Sigmoid colon (tissue), 7 donors: Measurements from ENCODE around the gene PRPH2. TPM values are rescaled to one million over a fixed set of nuclear protein-coding genes. Genes with fewer than 3 reads are reported as not detected.

Source experiments
- DNase-seq: peaks from one replicate; pipeline ENCODE4 v3.0.0-alpha.2; 2019
- H3K27ac ChIP-seq, 4 donors: fragments of 200-600 bp; sonication (generic); one replicate each; pipeline ENCODE4 v1.5.1; 2016 to 2019; ENCODE audit warnings: mild to moderate bottlenecking in 1 of 4
- H3K27me3 ChIP-seq, 3 donors: fragments of 200-600 bp; sonication (generic); one replicate each; pipeline ENCODE4 v1.5.1; 2019; ENCODE audit warnings: mild to moderate bottlenecking in 1 of 3
- H3K36me3 ChIP-seq, 4 donors: fragments of 200-600 bp; sonication (generic); one replicate each; pipeline ENCODE4 v1.5.1; 2016 to 2019
- H3K4me1 ChIP-seq, 4 donors: fragments of 200-600 bp; sonication (generic); one replicate each; pipeline ENCODE4 v1.5.1; 2017 to 2019
- H3K4me3 ChIP-seq, 4 donors: fragments of 200-600 bp; sonication (generic); one replicate each; pipeline ENCODE4 v1.5.1; 2017 to 2019; ENCODE audit warnings: mild to moderate bottlenecking in 2 of 4, moderate library complexity in 1 of 4
- H3K9me3 ChIP-seq, 4 donors: fragments of 200-600 bp in 3 of 4; sonication (generic) in 3 of 4; one replicate each; pipeline versions ENCODE4 v1.5.1 to v1.6.1; 2013 to 2019
- EP300 ChIP-seq, 4 donors: sonication (generic); formaldehyde crosslinking; IDR thresholded peaks; one replicate each; pipeline ENCODE4 v1.6.1; 2017; ENCODE audit warnings: antibody characterized with exemption in 4 of 4
- POLR2A ChIP-seq, 2 donors: fragments of 450-650 bp; IDR thresholded peaks; one replicate each; pipeline ENCODE4 v1.6.1; 2016; ENCODE audit warnings: antibody characterized with exemption in 2 of 2, mild to moderate bottlenecking in 2 of 2, moderate library complexity in 2 of 2
- POLR2AphosphoS5 ChIP-seq, 4 donors: sonication (generic); formaldehyde crosslinking; IDR thresholded peaks; one replicate each; pipeline ENCODE4 v1.6.1; 2017; ENCODE audit warnings: antibody characterized with exemption in 4 of 4
- WGBS, 2 donors: extraction: QIAGEN DNeasy Blood & Tissue Kit; methylation state at CpG; one replicate each; pipeline ENCODE4 v1.1.7; 2013; 5-methylcytosine and 5-hydroxymethylcytosine counted together
- intact Hi-C: fragments of 100-400 bp; cut with DNase I; formaldehyde crosslinking; loops from one replicate; pipeline ENCODE4 v1.15.1; 2023
- polyA plus RNA-seq, 3 donors: library from polyadenylated mRNA; stranded (reverse); fragments of 200-250 nt; gene quantifications; one replicate each; pipeline ENCODE4 v1.2.3, GENCODE V29; 2013
- small RNA-seq, 3 donors: library from RNA; depleted of rRNA; stranded (forward); fragments of <200 nt; gene quantifications; one replicate each; pipeline ENCODE3, GENCODE V24; 2016
- total RNA-seq, 4 donors: library from RNA; depleted of rRNA; stranded (reverse); fragments of >200 nt; gene quantifications; one replicate each; pipeline ENCODE4 v1.1.0, GENCODE V29; 2016
- TF ChIP-seq, protein P1 (sequence below), 4 experiments: fragments of 450-650 bp in 3 of 4; fragments of 200-600 bp in 1 of 4; IDR thresholded peaks; one replicate each; pipeline ENCODE4 v1.5.1; 2016 to 2019; ENCODE audit warnings: antibody characterized with exemption in 4 of 4, mild to moderate bottlenecking in 3 of 4, moderate library complexity in 2 of 4
- donor health status: healthy with polysubstance abuse.
- donor health status: Bipolar disorder and iron deficiency.
- donor health status: healthy.

The PRPH2 gene
- total and polyA plus RNA-seq, 7 donors = under 0.01 to 3.5 (median 0.71) TPM; not detected in 1

DNA sequence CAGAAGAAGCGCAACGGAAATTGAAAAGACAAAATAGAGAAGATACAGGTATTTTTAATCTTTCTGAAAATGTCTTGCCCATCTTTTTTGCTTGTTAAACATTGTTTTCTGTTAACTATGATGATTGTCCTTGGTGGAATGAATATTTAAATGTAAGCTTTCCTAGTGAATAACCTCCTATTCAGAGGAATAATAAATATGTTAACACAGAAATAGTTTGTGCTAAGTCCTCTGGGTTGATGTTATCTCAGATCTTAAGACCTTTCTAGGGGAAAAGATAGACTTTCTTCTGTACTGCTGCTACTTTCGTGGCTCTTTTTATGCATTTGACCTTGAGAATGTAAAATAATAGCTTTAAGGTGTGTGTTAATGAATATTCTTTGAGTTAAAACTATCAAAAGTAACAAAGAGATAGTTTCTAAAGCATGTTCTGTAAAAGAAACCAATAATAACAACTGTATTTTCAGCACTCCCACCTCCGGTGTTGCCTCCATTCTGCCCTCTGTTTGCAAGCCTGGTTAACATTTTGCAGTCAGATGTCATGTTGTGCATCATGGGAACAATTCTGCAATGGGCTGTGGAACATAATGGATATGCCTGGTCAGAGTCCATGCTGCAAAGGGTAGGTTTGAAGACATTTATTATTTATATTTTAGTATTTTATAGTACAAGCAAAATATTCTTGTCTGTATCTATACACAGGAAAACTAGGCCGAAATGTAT lies 70.2 kb downstream of the PRPH2 start:
- Histone ChIP-seq H3K4me1 (no peaks in the 10 kb centered on the region), H3K27me3 (no peaks in the 10 kb centered on the region), H3K36me3 (peaks cover 18 to 99% (median 37%) of the 10 kb centered on the region in 4 donors), H3K4me3 (no peak overlapping the region), H3K27ac (no peak overlapping the region), H3K9me3 (no peaks in the 10 kb centered on the region)
- DNase-seq = no peak
- 88 to 93% methylated on average over 5 of the region's 5 CpGs for WGBS, 2 donors
- TF ChIP-seq POLR2AphosphoS5 (IDR thresholded peaks at IDR 0.05) = no peak
- TF ChIP-seq, protein P1, sequence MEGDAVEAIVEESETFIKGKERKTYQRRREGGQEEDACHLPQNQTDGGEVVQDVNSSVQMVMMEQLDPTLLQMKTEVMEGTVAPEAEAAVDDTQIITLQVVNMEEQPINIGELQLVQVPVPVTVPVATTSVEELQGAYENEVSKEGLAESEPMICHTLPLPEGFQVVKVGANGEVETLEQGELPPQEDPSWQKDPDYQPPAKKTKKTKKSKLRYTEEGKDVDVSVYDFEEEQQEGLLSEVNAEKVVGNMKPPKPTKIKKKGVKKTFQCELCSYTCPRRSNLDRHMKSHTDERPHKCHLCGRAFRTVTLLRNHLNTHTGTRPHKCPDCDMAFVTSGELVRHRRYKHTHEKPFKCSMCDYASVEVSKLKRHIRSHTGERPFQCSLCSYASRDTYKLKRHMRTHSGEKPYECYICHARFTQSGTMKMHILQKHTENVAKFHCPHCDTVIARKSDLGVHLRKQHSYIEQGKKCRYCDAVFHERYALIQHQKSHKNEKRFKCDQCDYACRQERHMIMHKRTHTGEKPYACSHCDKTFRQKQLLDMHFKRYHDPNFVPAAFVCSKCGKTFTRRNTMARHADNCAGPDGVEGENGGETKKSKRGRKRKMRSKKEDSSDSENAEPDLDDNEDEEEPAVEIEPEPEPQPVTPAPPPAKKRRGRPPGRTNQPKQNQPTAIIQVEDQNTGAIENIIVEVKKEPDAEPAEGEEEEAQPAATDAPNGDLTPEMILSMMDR (IDR thresholded peaks at IDR 0.05) = no peak
- TF ChIP-seq POLR2A (IDR thresholded peaks at IDR 0.05) = no peak
- TF ChIP-seq EP300 (IDR thresholded peaks at IDR 0.05) = no peak
- intact Hi-C loops = no loop called here

Small RNA genes within 50 kb of the gene (small RNA-seq; reads per million reads assigned to genes)
- 0 reads per million in 3 donors for gene RNU6-890P

Other genes starting within 250 kb of the PRPH2 start
- gene UBR2, start 158.6 kb downstream of the PRPH2 start, total RNA-seq = 10 to 100 TPM; 30.4 to 34.3 (median 32.3) TPM
- gene UBR2, start 158.6 kb downstream of the PRPH2 start, polyA plus RNA-seq = 10 to 100 TPM in 1 of 3 donors, 1 to 10 TPM in 2; 6.6 to 12.9 (median 9.0) TPM
- gene TBCC, start 23.5 kb upstream of the PRPH2 start, total RNA-seq = 10 to 100 TPM; 16.6 to 39.6 (median 27.7) TPM
- gene TBCC, start 23.5 kb upstream of the PRPH2 start, polyA plus RNA-seq = 10 to 100 TPM; 30.6 to 35.9 (median 35.4) TPM
- gene BICRAL, start 59.5 kb upstream of the PRPH2 start, total RNA-seq = 10 to 100 TPM; 13.6 to 18.5 (median 17.4) TPM
- gene BICRAL, start 59.5 kb upstream of the PRPH2 start, polyA plus RNA-seq = 1 to 10 TPM; 4.6 to 7.8 (median 4.8) TPM
- gene RPL7L1, start 157.0 kb upstream of the PRPH2 start, total RNA-seq = 10 to 100 TPM; 67.6 to 79.0 (median 75.7) TPM
- 10 to 100 TPM; 30.6 to 58.9 (median 38.1) TPM for gene RPL7L1, start 157.0 kb upstream of the PRPH2 start, polyA plus RNA-seq
- not detected for gene PTCRA, start 193.5 kb upstream of the PRPH2 start, total RNA-seq
- gene PTCRA, start 193.5 kb upstream of the PRPH2 start, polyA plus RNA-seq = under 1 TPM in 1 of 3 donors, not detected in 2; 0.23 TPM
- 10 to 100 TPM; 22.8 to 24.9 (median 24.1) TPM for gene CNPY3, start 206.9 kb upstream of the PRPH2 start, total RNA-seq
- gene CNPY3, start 206.9 kb upstream of the PRPH2 start, polyA plus RNA-seq = 10 to 100 TPM; 11.8 to 37.5 (median 12.6) TPM
- under 1 TPM in 1 of 4 donors, not detected in 3; 0.54 TPM for gene GNMT, start 238.2 kb upstream of the PRPH2 start, total RNA-seq
- under 1 TPM in 1 of 3 donors, not detected in 2; 0.45 TPM for gene GNMT, start 238.2 kb upstream of the PRPH2 start, polyA plus RNA-seq